ENCODE results near the gene SLC13A3. TPM values are rescaled to one million over a fixed set of nuclear protein-coding genes. Genes with fewer than 3 reads are reported as not detected.
A peak's percentile ranks its signal among the peaks of the same experiment; 100 is the strongest.

SLC13A3 gene
- total RNA-seq, 1 donor from 2014 or later = 7.9 TPM

DNA sequence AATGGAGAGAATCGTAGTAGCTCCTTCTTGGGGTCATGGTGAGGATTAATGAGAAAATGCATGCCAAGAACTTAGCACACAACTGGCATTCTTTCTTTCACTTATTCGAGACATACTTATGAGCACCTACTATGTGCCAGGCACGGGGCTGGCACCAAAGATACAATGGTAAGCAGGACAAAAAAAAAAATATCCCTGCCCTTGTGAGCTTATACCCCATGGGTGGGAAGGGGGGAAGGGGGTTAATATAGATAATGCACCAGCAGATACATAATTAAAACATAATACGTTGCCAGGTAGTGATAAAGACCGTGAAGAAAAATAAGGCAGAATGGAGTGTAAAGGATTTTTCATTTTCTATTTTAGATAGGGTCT is 8.3 kb downstream of the SLC13A3 start:
- TF ChIP-seq, protein P1, sequence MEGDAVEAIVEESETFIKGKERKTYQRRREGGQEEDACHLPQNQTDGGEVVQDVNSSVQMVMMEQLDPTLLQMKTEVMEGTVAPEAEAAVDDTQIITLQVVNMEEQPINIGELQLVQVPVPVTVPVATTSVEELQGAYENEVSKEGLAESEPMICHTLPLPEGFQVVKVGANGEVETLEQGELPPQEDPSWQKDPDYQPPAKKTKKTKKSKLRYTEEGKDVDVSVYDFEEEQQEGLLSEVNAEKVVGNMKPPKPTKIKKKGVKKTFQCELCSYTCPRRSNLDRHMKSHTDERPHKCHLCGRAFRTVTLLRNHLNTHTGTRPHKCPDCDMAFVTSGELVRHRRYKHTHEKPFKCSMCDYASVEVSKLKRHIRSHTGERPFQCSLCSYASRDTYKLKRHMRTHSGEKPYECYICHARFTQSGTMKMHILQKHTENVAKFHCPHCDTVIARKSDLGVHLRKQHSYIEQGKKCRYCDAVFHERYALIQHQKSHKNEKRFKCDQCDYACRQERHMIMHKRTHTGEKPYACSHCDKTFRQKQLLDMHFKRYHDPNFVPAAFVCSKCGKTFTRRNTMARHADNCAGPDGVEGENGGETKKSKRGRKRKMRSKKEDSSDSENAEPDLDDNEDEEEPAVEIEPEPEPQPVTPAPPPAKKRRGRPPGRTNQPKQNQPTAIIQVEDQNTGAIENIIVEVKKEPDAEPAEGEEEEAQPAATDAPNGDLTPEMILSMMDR (conservative IDR thresholded peaks at IDR 0.05) = no peak
- Mint-ChIP-seq H3K27ac (no peak overlapping the region), H3K4me3 (no peak overlapping the region), H3K36me3 (no peaks in the 10 kb centered on the region), H3K27me3 (peaks cover 11% of the 10 kb centered on the region), H3K4me1 (ENCODE audit: unreplicated experiment) (no peaks in the 10 kb centered on the region), H3K9me3 (no peaks in the 10 kb centered on the region)
- no peak for DNase-seq (ENCODE audit: extremely low spot score, unreplicated experiment)

DNA sequence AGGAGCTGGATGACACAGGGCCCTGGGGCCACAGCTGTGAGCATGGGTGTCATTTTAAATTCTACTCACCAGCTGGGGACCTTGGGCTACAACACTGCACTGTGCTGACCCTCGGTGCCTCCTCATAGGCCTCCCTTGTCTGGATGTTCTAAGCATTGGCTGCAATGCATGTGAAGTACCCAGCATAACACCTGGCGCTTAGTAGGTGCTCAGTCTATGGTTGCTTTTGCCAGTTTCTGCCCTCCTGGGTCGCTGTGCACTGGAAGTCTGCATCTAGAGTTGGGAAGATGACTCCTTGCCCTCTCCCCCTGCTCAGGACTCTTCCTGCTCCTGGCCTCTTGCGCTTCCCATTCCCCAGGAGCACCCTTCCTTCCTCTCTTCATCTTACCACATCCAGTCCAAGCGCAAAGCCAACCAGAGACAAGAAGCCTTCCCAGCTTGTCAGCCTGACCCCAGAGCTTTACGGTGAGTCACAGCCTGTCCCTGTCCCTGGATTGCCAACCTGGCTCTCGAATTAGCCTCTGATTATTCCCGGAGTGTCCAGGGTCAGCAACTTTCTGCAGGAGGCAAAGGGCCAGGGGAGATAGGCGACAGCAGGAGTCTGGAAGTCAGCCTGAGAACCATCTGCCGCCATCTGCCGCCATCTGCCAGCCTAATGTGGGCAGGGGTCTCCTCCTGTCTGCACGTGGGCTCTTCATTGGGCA is 8.8 kb downstream of the SLC13A3 start:
- no peaks in the 10 kb centered on the region for H3K36me3 Mint-ChIP-seq
- H3K27me3 Mint-ChIP-seq = peaks cover 8% of the 10 kb centered on the region
- no peaks in the 10 kb centered on the region for H3K9me3 Mint-ChIP-seq
- H3K27ac Mint-ChIP-seq = no peak overlapping the region
- no peaks in the 10 kb centered on the region for H3K4me1 Mint-ChIP-seq (ENCODE audit: unreplicated experiment)
- no peak overlapping the region for H3K4me3 Mint-ChIP-seq
- TF ChIP-seq, protein P1 (conservative IDR thresholded peaks at IDR 0.05) = no peak
- peak; percentile 44 for DNase-seq (ENCODE audit: extremely low spot score, unreplicated experiment)

DNA sequence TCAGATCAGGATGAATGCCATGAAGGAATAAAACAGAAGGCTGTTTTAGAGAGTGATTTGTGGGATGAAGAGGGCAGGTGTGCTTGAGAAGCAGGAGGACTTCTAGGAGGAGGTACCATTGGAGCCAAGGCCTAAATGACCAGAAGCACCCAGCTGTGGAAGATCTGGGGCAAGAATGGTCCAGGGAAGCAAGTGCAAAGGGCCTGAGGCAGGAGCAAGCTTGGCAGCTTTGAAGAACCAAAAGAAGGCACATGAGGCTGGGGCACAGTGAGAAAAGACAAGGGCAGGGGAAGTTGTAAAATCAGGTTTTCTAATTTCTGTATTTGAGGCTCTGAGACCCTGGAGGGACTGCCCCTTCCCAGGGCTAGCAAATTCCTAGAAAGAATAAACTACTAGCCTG is 9.8 kb downstream of the SLC13A3 start:
- peaks cover 5% of the 10 kb centered on the region for H3K27me3 Mint-ChIP-seq

DNA sequence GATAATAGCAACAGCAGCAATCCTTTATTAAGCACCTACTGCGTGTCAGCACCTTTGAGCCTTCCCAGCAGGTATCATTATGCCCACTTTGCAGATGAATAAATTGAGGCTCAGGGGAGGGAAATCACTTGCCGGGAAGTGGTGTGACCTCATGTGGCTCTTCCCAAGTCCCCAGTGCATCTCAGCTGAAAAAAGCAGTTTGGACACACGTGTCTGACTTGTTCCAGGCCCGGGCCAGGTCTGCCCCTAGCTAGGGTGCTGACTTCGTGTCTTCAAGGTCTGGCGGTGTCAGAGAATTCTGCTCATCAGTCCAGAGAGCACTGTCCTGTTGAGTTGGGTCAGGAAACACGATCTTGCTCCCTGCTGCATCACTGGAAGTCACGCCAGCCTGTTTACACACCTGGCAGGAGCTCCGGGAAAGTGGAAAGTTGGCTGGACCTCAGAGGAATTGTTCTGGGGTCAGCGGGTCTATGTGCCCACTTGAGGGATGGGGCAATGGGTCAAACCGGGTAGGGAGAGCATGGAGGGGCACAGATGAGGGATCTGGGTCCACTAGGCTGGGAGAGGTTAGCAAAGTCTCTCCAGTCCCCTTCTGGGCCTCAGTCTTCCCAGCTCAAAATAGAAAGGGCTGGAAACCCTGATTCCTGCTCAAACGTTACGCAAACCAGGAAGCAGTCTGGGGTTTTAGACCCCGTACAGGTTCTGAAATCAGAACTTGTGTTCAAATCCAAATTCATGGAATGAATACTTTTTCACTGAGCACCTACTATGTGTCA is 10.5 kb downstream of the SLC13A3 start:
- TF ChIP-seq, protein P1 (conservative IDR thresholded peaks at IDR 0.05) = no peak
- no peak overlapping the region for H3K4me3 Mint-ChIP-seq
- no peak overlapping the region for H3K27ac Mint-ChIP-seq
- peak; percentile 51 for DNase-seq (ENCODE audit: extremely low spot score, unreplicated experiment)
- peaks cover 3% of the 10 kb centered on the region for H3K27me3 Mint-ChIP-seq
- no peaks in the 10 kb centered on the region for H3K4me1 Mint-ChIP-seq (ENCODE audit: unreplicated experiment)
- H3K9me3 Mint-ChIP-seq = peaks cover 5% of the 10 kb centered on the region
- no peaks in the 10 kb centered on the region for H3K36me3 Mint-ChIP-seq

More for the DNA sequence above, 9.8 kb downstream of the SLC13A3 start:
- H3K27ac Mint-ChIP-seq = no peak overlapping the region
- TF ChIP-seq, protein P1 (conservative IDR thresholded peaks at IDR 0.05) = no peak
- DNase-seq (ENCODE audit: extremely low spot score, unreplicated experiment) = peak; percentile 13
- H3K9me3 Mint-ChIP-seq = no peaks in the 10 kb centered on the region
- H3K36me3 Mint-ChIP-seq = no peaks in the 10 kb centered on the region
- H3K4me3 Mint-ChIP-seq = no peak overlapping the region
- no peaks in the 10 kb centered on the region for H3K4me1 Mint-ChIP-seq (ENCODE audit: unreplicated experiment)

DNA sequence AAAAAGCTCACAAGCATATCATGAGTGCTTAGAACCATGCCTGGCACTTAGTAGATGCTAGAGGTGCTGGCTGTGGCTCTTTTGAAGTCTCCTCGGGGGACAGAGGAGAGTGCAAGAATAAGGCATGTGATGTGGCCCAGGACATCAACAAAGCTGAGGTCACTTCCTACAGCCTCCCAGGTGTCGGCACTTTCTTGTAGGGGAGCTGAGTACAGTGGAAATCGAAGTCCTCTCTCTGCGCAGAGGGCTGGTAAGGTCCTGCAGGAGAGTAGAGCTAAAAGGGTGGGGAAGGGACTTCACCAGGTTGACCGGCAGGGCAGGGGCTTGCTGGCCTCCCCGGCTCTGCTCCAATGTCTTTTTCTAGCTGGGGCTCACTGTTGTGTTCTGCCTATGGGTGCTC is 11.2 kb downstream of the SLC13A3 start:
- Mint-ChIP-seq H3K27ac (no peak overlapping the region), H3K4me3 (no peak overlapping the region), H3K9me3 (peaks cover 9% of the 10 kb centered on the region), H3K4me1 (ENCODE audit: unreplicated experiment) (no peaks in the 10 kb centered on the region), H3K36me3 (no peaks in the 10 kb centered on the region), H3K27me3 (peaks cover 3% of the 10 kb centered on the region)
- DNase-seq (ENCODE audit: extremely low spot score, unreplicated experiment) = no peak
- TF ChIP-seq, protein P1 (conservative IDR thresholded peaks at IDR 0.05) = no peak

All from type B pancreatic cell (in vitro differentiated cells).